GM21737 (cell line): ENCODE data around the gene PVALEF.

Source experiments
- ATAC-seq: cut with Tn5 transposase; IDR thresholded peaks from one replicate; pipeline ENCODE4 v1.9.1; 2021; ENCODE audit warnings: mild to moderate bottlenecking, moderate library complexity; ENCODE audit not compliant: unreplicated experiment

PVALEF gene

DNA sequence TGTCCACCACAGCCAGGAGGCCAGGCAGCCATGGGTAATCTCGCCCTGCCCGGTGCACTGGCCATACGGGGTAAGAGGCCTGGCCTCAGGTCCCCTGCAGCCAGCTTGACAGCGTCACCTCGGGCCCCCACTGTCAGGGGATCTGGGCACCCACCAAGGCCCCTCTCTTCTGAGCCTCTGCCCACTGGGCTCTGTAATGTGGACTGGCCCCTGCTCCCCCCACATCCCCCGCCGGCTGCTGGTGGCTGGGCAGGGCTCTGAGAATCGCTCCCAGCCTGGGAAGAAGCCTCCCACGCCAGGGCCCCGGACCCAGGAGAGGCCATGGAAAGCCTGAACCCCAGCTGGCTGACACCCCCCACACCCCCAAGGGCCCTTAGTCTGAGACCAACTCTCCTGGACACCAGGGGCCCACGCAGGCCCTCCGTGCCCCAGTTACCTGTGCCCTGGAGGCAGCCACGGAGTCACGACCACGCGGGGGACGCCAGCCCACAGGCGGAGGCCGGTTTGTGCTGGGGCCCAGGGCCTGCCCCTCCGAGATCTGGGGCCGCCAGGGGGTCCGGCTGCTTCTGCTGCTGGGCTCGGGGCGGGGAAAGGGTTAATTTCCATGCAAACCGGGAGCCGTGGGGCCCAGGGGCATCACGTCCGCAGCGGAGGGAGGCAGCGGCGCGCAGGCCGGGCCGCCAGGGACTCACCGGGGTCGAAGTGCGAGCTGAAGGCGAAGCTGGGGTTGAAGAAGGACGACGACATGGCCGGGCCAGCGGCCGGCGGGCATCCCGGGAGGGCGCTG lies at the start of gene PVALEF:
PVALEF (plus strand) TSS at position 262 of the 787 bp plus-strand sequence. CDS start 15,720 bp downstream, outside the sequence.
- ATAC-seq = no peak

- no peak for ATAC-seq
Measured at GRCh38 chr17:81115749-81116464, 49.4 kb upstream of the PVALEF start.

DNA sequence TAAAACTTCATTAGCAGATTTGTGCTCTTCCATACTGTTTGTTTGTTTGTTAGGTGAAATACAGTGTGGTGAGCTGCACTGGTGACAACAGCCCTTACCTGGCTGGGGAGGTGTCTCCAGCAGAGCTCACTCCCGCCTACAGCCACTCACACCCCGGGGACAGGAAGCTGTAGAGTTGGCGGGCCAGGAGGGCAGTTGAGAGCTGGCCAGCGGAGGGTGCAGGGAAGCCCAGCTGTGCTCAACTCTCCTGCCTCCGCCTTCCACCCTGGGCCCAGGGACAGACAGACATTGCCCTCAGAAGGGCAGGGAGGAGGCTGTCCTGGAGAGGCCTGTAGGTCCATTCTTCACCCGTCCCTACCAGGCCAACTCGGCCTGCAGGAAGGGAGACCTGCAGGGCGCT lies 48.6 kb upstream of the PVALEF start:
- ATAC-seq = no peak

DNA sequence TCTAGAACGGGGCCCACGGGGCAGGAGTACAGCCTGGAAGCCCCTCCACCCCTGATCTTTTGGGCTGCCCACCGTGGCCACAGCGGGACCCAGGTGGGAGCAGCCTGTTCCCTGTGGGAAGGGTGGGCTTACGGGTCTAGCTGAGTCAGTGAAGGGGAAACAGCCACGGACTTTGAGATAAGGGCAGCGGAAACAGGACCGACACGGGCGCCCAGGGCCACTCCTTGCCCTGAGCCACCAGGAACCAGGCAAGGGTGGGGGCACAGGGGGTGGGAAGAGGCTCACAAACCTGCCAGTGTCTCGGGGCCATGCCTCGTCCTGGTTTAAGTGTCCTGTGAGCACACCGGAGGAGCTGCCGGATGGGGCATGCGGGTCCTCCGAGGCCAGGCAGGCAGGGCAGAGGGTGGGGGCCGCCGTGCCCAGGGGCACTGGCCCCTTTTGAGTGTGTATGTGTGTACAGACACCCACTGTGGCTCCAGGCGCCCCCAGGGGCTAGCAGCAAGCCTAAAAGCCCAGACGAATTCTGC lies 47.6 kb upstream of the PVALEF start:
- no peak for ATAC-seq

GRCh38 chr17:81118308-81119221 lies 46.7 kb upstream of the PVALEF start:
- ATAC-seq = no peak

DNA sequence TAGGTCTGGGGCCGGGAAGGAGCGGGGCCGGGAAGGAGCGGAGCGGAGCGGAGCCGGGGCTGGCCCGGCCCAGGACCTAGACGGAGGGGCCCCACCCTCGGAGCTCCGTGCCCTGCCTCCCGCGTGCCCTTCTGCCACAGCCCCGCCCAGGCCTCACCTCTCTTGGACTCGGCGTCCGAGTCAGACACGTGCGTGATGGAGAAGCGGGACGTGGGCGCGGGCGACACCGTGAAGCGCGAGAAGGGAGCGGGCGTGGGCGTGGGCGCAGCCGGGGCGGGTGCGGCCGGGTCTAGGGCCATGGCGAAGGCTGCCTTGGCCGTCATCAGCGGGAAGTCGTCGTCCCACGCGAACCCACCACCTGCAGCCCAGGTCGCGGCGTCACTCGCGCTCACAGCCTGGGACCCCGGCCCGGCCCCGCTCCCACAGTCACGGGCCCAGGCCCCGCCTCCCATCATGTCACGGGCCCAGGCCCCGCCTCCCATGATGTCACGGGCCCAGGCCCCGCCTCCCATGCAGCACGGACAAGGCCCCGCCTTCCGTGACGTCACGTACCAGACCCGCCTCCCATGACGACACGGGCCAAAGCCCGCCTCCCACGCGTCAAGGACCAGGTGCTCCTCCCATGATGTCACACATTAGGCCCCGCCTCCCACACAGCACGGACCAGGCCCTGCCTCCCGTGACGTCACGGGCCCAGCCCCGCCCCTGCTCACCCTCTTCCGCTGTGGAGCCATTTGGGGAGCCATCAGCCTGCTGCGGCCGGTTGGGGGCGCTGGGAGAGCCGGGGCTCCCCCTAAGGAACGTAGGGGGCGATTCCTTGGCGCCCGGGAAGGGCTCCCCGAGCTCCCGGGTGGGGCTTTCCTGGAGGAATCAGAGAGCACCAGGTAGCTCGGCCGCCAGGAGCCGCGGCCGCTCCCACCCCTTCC lies 45.8 kb upstream of the PVALEF start:
- no peak for ATAC-seq

DNA sequence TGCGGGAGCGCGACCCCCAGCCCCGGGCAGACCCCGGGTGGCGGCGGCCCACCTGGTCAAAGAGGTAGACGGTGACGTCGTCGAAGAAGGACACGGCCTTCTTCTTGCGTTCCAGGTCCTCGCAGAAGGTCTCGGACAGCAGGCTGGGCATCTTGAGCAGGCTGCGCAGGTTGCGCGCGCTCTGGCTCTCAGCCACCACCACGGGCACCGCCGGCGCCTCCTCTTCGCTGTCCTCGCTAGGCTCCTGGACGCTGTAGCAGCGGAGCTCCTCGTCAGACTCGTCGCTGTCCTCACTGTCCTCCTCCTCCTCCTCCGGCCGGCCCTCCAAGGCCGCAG lies 45.2 kb upstream of the PVALEF start:
- ATAC-seq = no peak

- no peak for ATAC-seq
Measured at GRCh38 chr17:81120695-81121621, 44.3 kb upstream of the PVALEF start.

DNA sequence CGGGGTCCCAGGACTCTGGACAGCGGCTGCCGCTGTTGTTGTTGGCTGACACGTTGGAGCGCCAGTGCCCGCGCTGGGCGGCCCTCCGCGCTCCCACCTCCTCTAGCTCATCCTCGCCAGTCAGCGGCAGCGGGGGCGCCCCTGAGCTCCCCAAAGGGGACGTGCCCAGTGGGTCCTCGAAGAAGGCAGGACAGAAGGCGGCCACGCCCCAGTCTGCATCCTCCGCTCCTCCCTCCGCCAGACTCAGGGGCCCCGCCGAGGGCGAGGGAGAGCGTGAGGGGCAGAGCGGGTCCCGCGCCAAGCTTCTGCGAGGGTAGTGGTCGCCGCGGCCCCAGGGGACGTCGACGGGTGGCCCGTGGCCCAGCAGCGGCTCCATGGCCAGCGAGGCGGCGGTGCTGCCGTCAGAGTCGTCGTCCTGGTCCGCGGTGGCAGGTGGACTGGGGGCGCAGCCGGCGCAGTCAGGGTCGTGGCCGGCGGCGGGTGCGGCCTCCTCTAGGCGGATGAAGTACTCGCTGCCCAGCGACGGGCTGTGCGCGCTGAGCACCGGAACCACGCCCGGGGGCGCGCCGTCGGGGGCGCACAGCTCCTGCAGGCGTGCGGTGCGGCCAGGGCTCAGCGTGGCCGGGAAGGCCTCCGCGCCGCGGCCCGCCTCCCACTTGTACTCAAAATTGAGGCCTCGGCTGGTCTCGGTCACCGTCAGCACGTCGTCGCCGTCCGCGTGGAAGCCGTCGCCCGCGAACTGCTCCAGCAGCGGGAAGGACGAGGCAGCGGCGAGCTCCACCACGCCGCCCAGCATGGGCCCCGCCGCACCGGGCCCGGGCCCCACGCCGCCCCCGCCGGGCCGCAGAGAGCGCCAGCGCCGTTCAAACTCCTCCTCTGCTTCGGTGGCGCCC lies 43.2 kb upstream of the PVALEF start:
- no peak for ATAC-seq

- ATAC-seq = no peak
Measured at GRCh38 chr17:81123052-81124048, 42.0 kb upstream of the PVALEF start.

- ATAC-seq = no peak
Measured at GRCh38 chr17:81124377-81124776, 40.9 kb upstream of the PVALEF start.

DNA sequence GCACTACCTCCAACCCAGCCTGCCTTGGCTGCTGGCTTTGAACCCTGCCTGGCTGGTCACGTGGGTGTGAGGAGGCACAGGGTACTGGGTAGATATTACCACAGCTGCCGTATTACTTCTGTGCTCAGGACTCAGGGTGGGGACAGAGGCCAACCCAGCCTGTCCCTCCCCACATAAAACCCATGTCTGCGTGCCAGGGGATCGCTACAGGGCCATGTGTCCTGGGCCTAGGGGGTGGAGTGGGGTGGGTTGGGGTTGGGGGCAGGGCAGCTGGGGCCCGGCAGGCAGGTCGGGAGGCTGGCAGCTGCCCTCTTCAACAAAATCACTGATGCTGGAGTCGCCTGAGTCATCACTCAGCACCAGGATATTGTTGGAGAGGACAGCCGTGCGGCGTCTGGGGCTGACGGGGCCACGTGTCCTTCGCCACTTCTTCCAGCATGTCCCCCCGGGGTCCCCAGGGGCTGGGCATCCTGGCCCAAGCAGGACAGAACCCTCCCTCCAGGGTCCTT lies 39.7 kb upstream of the PVALEF start:
- no peak for ATAC-seq

GRCh38 chr17:81126281-81127132 lies 38.8 kb upstream of the PVALEF start:
- ATAC-seq = no peak

GRCh38 chr17:81127133-81127455 lies 38.2 kb upstream of the PVALEF start:
- ATAC-seq = no peak

DNA sequence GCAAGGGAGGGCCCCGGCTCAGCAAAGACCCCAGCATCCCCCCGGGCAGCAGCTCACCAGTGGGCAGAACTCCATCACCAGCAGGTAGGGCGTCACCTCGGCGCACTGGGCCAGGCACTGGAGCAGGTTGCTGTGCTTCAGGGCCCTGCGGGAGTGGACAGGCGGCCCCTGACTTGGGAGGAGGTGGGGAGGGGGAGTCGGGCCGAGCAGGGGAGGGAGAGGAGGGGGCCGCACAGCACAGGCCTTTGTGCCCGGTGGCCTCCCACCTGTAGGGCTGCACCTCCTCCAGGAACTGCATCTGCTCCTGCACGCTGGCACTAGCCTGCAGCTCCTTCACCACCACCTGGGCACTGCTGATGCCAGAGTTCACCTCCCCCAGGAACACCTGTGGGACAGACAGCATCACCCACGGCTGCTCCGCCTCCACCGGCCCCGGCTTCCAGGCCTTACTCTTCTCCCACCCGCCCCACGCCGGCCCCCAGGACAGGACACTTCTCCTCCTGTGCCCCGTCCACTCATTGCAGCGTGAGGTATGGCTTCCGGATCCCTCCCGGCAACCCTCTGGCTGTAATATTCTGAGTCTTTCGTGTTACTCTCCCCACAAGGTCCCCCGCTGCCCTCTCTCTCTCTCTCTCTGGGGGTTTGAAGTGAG lies 37.7 kb upstream of the PVALEF start:
- ATAC-seq = no peak
